Lower lobe of right lung (tissue), 2 donors: ENCODE results near the gene CDYL2. TPM values are rescaled to one million over a fixed set of nuclear protein-coding genes. Genes with fewer than 3 reads are reported as not detected.
A peak's percentile ranks its signal among the peaks of the same experiment; 100 is the strongest.

ENCODE experiments used
- ATAC-seq, 2 donors: fragments of 200-7000 bp; cut with Tn5 transposase; one replicate each; pipeline ENCODE4 v1.9.1; 2020 to 2022; ENCODE audit warnings: mild to moderate bottlenecking in 2 of 2, moderate library complexity in 2 of 2
- DNase-seq: peaks from one replicate; pipeline ENCODE4 v3.0.0-alpha.2; 2020
- H3K27ac ChIP-seq: fragments of 200-600 bp; one replicate; pipeline ENCODE4 v1.8.0; 2022
- H3K27me3 ChIP-seq: fragments of 200-600 bp; one replicate; pipeline ENCODE4 v1.8.0; 2022; ENCODE audit warnings: low read depth
- H3K36me3 ChIP-seq: fragments of 200-600 bp; one replicate; pipeline ENCODE4 v1.8.0; 2022; ENCODE audit warnings: mild to moderate bottlenecking
- H3K4me1 ChIP-seq: fragments of 200-600 bp; one replicate; pipeline ENCODE4 v1.8.0; 2022
- H3K4me3 ChIP-seq: fragments of 200-600 bp; one replicate; pipeline ENCODE4 v1.8.0; 2022; ENCODE audit warnings: mild to moderate bottlenecking
- H3K9me3 ChIP-seq: fragments of 200-600 bp; one replicate; pipeline ENCODE4 v1.8.0; 2022
- CTCF ChIP-seq: fragments of 200-600 bp; IDR thresholded peaks from one replicate; pipeline ENCODE4 v1.8.0; 2022; ENCODE audit warnings: antibody characterized with exemption, mild to moderate bottlenecking
- intact Hi-C: fragments of 100-400 bp; cut with DNase I; formaldehyde crosslinking; loops from one replicate; pipeline ENCODE4 v1.11.0; 2022
- long read RNA-seq: library from polyadenylated mRNA; unstranded; transcript quantifications from one replicate; pipeline ENCODE4 v2.0.0, GENCODE V29; 2021
- total RNA-seq: library from RNA; stranded (reverse); fragmentation: NEBNext Ultra II Directional; extraction: Animal tissue kit (Norgen Biotek cat#: 25700); gene quantifications from one replicate; pipeline ENCODE4 v1.2.1, GENCODE V29; 2021
- donor health status: DM: no; HTN: yes; CAD: no; lungs with severe emphysema.

Gene CDYL2
- 14.7 TPM for total RNA-seq
- long read RNA-seq, full-length matches to known transcripts: 1 of 5 reads
- long read RNA-seq, partial matches to known transcripts: 0 of 5 reads
- long read RNA-seq, other reads (novel, unspliced or antisense): 4 of 5 reads

GRCh38 chr16:80804526-80805383, at the start of gene CDYL2:
TSS of gene CDYL2 (minus strand) at chr16:80804598. CDS start at chr16:80804173, 425 bp downstream.
- H3K27me3 ChIP-seq: no peaks in the 10 kb centered on the region
- no peak for TF ChIP-seq CTCF
- H3K27ac ChIP-seq: peak within 1 kb of the TSS; percentile 67
- no peaks in the 10 kb centered on the region for H3K9me3 ChIP-seq
- DNase-seq (peak; percentile 65), ATAC-seq (peak; percentile 85 to 88)
- intact Hi-C loops: no loop called here
- no peaks in the 10 kb centered on the region for H3K36me3 ChIP-seq
- H3K4me3 ChIP-seq: peak within 1 kb of the TSS; percentile 62
- peaks cover 4% of the 10 kb centered on the region for H3K4me1 ChIP-seq

GRCh38 chr16:80852261-80852872, 48.0 kb upstream of the CDYL2 start:
- TF ChIP-seq CTCF: peak; percentile 28
- H3K4me1 ChIP-seq: no peaks in the 10 kb centered on the region
- no peaks in the 10 kb centered on the region for H3K36me3 ChIP-seq
- no peak for ATAC-seq
- intact Hi-C loops: no loop called here
- H3K9me3 ChIP-seq: no peaks in the 10 kb centered on the region
- H3K27me3 ChIP-seq: no peaks in the 10 kb centered on the region
- H3K4me3 ChIP-seq: no peak overlapping the region
- H3K27ac ChIP-seq: peak overlapping the region; percentile 34
- no peak for DNase-seq

GRCh38 chr16:80851831-80852230, 47.4 kb upstream of the CDYL2 start:
- no peak for TF ChIP-seq CTCF
- Histone ChIP-seq H3K27ac (no peak overlapping the region), H3K9me3 (no peaks in the 10 kb centered on the region), H3K4me3 (no peak overlapping the region), H3K36me3 (no peaks in the 10 kb centered on the region), H3K27me3 (no peaks in the 10 kb centered on the region), H3K4me1 (no peaks in the 10 kb centered on the region)
- intact Hi-C loops: no loop called here
- DNase-seq (no peak), ATAC-seq (no peak)

- no peaks in the 10 kb centered on the region for H3K27me3 ChIP-seq
- TF ChIP-seq CTCF: no peak
- intact Hi-C loops: no loop called here
- ATAC-seq (no peak), DNase-seq (no peak)
- H3K4me3 ChIP-seq: no peak overlapping the region
- no peaks in the 10 kb centered on the region for H3K36me3 ChIP-seq
- H3K4me1 ChIP-seq: no peaks in the 10 kb centered on the region
- no peaks in the 10 kb centered on the region for H3K9me3 ChIP-seq
- H3K27ac ChIP-seq: no peak overlapping the region
Observed at GRCh38 chr16:80850757-80851156, 46.4 kb upstream of the CDYL2 start.

- TF ChIP-seq CTCF: no peak
- no peaks in the 10 kb centered on the region for H3K27me3 ChIP-seq
- H3K9me3 ChIP-seq: no peaks in the 10 kb centered on the region
- ATAC-seq (no peak), DNase-seq (no peak)
- intact Hi-C loops: no loop called here
- H3K27ac ChIP-seq: no peak overlapping the region
- no peaks in the 10 kb centered on the region for H3K4me1 ChIP-seq
- no peak overlapping the region for H3K4me3 ChIP-seq
- H3K36me3 ChIP-seq: no peaks in the 10 kb centered on the region
Observed at GRCh38 chr16:80848862-80849261, 44.5 kb upstream of the CDYL2 start.
